BE2C (cell line): ENCODE results near the gene PLXNA1.
A peak's percentile ranks its signal among the peaks of the same experiment; 100 is the strongest.

Experiments
- DNase-seq: peaks from one replicate; pipeline ENCODE4 v3.0.0-alpha.2; 2020
- H3K27me3 ChIP-seq: fragments of 250-450 bp; sonication (Bioruptor Pico); 2 replicates; pipeline ENCODE4 v1.5.1; 2020; ENCODE audit warnings: mild to moderate bottlenecking
- H3K36me3 ChIP-seq: fragments of 250-450 bp; sonication (Bioruptor Pico); 2 replicates; pipeline ENCODE4 v1.5.1; 2020; ENCODE audit warnings: mild to moderate bottlenecking
- H3K4me1 ChIP-seq: fragments of 250-450 bp; sonication (Bioruptor Pico); 2 replicates; pipeline ENCODE4 v1.5.1; 2020
- H3K4me3 ChIP-seq: 2 replicates; pipeline ENCODE4 v1.5.1; 2011; ENCODE audit warnings: low read depth, low read length
- H3K9me3 ChIP-seq: fragments of 250-450 bp; sonication (Bioruptor Pico); 2 replicates; pipeline ENCODE4 v1.5.1; 2020
- TF ChIP-seq, protein P1 (sequence below): IDR thresholded peaks from 2 replicates; pipeline ENCODE4 v1.5.1; 2012; ENCODE audit warnings: mild to moderate bottlenecking, low read depth, low read length

The PLXNA1 gene

GRCh38 chr3:127015282-127016042 is 32.5 kb downstream of the PLXNA1 start:
- peaks cover 58% of the 10 kb centered on the region for H3K4me1 ChIP-seq
- DNase-seq: peak; percentile 90
- peaks cover 72% of the 10 kb centered on the region for H3K36me3 ChIP-seq
- no peaks in the 10 kb centered on the region for H3K9me3 ChIP-seq
- TF ChIP-seq, protein P1, sequence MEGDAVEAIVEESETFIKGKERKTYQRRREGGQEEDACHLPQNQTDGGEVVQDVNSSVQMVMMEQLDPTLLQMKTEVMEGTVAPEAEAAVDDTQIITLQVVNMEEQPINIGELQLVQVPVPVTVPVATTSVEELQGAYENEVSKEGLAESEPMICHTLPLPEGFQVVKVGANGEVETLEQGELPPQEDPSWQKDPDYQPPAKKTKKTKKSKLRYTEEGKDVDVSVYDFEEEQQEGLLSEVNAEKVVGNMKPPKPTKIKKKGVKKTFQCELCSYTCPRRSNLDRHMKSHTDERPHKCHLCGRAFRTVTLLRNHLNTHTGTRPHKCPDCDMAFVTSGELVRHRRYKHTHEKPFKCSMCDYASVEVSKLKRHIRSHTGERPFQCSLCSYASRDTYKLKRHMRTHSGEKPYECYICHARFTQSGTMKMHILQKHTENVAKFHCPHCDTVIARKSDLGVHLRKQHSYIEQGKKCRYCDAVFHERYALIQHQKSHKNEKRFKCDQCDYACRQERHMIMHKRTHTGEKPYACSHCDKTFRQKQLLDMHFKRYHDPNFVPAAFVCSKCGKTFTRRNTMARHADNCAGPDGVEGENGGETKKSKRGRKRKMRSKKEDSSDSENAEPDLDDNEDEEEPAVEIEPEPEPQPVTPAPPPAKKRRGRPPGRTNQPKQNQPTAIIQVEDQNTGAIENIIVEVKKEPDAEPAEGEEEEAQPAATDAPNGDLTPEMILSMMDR: no peak
- no peaks in the 10 kb centered on the region for H3K27me3 ChIP-seq
- H3K4me3 ChIP-seq: no peak overlapping the region; the same call in 1 of the 2 replicates

GRCh38 chr3:127016043-127016343 is 33.1 kb downstream of the PLXNA1 start:
- TF ChIP-seq, protein P1: no peak
- peaks cover 54% of the 10 kb centered on the region for H3K4me1 ChIP-seq
- H3K4me3 ChIP-seq: no peak overlapping the region
- no peaks in the 10 kb centered on the region for H3K27me3 ChIP-seq
- no peaks in the 10 kb centered on the region for H3K9me3 ChIP-seq
- peak; percentile 82 for DNase-seq
- peaks cover 78% of the 10 kb centered on the region for H3K36me3 ChIP-seq

GRCh38 chr3:127016461-127016860 is 33.5 kb downstream of the PLXNA1 start:
- no peak overlapping the region for H3K4me3 ChIP-seq
- peaks cover 82% of the 10 kb centered on the region for H3K36me3 ChIP-seq
- no peaks in the 10 kb centered on the region for H3K9me3 ChIP-seq
- DNase-seq: no peak
- H3K27me3 ChIP-seq: no peaks in the 10 kb centered on the region
- peaks cover 50% of the 10 kb centered on the region for H3K4me1 ChIP-seq
- TF ChIP-seq, protein P1: no peak

DNA sequence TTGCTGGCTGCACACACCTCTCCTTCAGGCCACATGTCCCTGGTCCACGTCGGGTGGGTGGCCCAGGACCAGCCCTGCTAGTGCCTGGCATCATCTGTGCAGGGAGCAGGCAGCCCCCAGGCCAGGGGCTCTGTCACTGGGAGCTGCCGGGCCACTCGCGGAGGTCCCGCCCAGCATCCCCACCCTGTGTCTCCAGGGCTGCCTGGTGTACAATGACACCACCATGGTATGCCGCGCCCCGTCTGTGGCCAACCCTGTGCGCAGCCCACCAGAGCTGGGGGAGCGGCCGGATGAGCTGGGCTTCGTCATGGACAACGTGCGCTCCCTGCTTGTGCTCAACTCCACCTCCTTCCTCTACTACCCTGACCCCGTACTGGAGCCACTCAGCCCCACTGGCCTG is 34.3 kb downstream of the PLXNA1 start:
- H3K4me3 ChIP-seq: no peak overlapping the region
- peaks cover 83% of the 10 kb centered on the region for H3K36me3 ChIP-seq
- H3K27me3 ChIP-seq: no peaks in the 10 kb centered on the region

DNA sequence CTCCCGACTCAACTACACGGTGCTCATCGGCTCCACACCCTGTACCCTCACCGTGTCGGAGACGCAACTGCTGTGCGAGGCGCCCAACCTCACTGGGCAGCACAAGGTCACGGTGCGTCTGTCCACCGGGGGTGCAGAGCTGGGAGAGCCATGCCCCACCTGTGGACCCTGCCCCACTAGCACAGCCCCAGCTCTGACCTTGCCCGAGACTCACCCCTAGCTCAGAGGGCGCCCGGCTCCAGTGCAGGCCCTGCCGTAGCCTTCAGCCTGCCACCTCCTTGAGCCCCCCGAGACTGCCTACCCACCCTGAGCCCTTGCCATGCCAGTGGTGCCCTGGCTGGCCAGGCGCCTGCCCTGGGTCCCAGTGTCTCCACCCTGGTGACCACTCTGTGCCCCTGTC is 34.9 kb downstream of the PLXNA1 start:
- Histone ChIP-seq H3K27me3 (no peaks in the 10 kb centered on the region), H3K36me3 (peaks cover 82% of the 10 kb centered on the region), H3K4me3 (no peak overlapping the region), H3K9me3 (no peaks in the 10 kb centered on the region), H3K4me1 (peaks cover 37% of the 10 kb centered on the region)
- no peak for DNase-seq
- TF ChIP-seq, protein P1: no peak

More for the DNA sequence above, 34.3 kb downstream of the PLXNA1 start:
- TF ChIP-seq, protein P1: no peak
- Histone ChIP-seq H3K4me1 (peaks cover 43% of the 10 kb centered on the region), H3K9me3 (no peaks in the 10 kb centered on the region)
- DNase-seq: no peak

- TF ChIP-seq, protein P1: no peak
- Histone ChIP-seq H3K4me1 (peaks cover 31% of the 10 kb centered on the region), H3K36me3 (peaks cover 85% of the 10 kb centered on the region), H3K4me3 (no peak overlapping the region), H3K27me3 (no peaks in the 10 kb centered on the region), H3K9me3 (no peaks in the 10 kb centered on the region)
- DNase-seq: no peak
Observed at GRCh38 chr3:127018306-127018828, 35.5 kb downstream of the PLXNA1 start.
